GM04503 (cell line): ENCODE measurements around the gene MRPL24.

Source experiments
- DNase-seq: peaks from one replicate; pipeline ENCODE4 v3.0.0-alpha.2; 2012; ENCODE audit warnings: low read depth

Gene MRPL24

DNA sequence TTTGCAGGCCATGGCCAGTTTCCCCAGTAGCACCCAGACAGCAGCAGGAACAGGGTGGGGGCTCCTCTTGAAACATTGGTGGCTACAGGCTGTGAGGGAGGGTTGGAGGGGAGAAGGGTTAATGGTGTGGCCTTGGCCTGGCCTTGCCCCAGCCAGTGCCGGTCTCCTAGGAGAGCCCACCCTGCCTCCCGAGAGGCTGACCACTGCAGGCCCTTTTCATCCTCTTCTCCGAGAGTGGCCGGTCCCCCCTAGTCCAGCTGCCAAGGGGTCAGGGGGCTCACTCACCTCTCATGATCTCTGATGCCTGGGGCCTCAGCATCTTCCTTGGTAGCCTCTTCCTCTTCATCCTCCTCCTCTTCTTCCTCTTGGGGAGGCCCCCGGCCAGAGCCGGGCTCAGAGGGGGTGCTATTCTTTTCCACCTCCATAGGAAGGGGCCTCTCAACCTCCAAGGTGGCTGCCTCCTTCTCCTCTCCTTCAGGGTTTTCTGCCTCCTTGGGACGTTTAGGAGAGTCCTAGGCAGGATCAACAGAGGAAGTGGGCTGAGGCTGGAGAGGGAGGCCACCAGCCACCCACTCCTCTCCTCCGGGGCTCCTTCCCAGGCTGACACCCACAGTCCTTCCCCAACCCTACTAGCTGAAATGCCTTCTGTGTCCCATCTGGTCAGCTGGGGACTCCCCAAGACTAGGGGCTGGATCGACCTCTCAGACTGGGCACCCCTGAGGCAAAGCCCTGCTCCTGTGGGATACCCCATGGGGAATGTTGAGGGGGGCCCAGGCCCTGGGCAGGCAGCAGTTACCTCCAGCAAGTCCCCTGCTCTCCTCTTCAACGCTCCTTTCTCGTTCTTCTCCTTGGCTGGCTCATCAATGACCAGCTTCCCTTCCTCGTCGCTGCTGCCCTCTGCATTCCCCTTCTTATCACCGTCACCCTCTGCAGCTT, 2.7 kb upstream of the MRPL24 start:
- DNase-seq, result no peak

DNA sequence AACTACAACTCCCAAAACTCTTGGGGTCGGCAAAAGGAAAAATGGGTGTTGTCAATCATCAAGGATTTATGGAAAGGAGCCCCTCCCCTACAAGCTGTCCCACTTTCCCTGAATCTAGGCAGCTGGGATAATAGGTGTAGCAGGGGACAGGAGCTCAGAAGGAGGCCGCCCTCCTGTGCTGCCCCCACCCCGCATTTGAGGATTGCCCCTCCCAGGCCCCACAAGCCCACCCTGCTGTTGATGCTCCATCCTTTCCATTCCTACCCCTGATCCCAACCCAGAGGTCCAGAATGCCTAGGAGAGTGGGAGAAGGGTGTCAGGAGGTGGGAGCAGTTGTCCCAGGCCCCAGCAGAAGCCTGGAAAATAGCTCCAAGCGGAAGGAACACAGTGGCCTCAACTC, 1.9 kb upstream of the MRPL24 start:
- no peak for DNase-seq

DNA sequence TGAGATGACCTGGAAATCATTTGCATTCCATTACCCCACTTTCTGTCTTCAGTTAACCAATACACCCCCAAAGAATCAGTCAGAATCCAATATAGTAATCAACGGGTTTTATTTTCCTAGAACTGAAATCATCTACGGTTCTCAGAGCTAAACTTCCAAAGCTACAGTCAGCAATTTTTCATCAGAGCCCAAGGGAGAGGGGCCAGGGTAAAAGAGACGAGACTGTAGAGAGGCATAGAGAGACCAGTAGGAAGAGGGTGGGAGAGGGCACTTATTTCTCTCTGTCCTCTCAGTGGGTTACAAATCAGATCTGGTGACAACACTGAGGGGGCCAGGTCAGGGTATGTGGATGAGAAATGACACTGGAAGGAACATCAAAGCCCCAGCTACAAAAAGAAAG, 1.1 kb upstream of the MRPL24 start:
- DNase-seq, result no peak

DNA sequence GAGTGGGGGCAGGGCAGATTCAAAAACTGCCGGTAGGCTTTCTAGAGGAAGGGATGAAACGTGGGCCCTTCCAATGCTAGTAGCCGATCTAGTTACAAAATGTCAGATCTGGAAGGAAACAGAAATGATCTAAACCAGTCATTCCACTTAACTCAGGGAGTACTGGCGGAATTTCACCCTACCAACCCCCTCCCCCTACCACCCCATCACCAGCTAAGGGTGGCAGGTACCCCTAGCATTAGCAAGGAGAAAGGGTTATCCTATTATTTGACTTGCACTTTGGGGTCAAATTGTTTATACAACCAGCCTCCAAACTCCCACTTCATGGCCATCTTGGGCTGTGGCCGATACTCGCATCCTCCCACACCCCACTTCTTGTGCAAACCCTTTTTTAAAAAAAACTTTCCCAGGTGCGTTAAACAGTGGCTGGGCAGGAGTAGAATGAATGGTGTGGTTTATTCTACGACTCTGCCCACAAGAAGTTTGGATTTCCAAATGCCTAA, 644 bp upstream of the MRPL24 start:
- DNase-seq, result no peak

DNA sequence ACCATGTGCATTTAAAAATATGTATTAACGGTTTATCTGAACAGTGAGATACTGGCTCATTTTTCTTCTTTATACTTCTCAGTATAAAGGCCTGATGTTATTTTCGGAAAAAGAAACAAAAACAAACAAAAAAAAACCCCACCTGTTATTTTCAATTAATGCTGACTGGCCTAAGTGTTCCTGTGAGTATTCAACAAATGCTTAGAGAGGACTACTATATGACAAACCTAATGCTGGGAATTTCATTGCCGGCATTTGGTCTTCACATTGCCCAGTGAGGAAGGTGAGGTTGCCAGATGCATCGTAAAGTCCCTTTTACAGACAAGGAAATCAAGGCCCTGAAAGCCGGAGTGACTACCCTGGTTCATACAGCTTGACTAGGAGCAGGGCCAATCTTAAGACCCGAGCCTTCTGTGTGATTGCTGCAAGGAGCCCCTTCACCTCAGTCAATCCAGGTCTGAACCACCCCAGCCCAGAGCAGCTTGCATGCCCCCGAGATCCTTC, 599 bp downstream of the MRPL24 start:
- no peak for DNase-seq

GRCh38 chr1:156738916-156739315, 2.0 kb downstream of the MRPL24 start:
- DNase-seq, result no peak

GRCh38 chr1:156738407-156738806, 2.5 kb downstream of the MRPL24 start:
- no peak for DNase-seq

DNA sequence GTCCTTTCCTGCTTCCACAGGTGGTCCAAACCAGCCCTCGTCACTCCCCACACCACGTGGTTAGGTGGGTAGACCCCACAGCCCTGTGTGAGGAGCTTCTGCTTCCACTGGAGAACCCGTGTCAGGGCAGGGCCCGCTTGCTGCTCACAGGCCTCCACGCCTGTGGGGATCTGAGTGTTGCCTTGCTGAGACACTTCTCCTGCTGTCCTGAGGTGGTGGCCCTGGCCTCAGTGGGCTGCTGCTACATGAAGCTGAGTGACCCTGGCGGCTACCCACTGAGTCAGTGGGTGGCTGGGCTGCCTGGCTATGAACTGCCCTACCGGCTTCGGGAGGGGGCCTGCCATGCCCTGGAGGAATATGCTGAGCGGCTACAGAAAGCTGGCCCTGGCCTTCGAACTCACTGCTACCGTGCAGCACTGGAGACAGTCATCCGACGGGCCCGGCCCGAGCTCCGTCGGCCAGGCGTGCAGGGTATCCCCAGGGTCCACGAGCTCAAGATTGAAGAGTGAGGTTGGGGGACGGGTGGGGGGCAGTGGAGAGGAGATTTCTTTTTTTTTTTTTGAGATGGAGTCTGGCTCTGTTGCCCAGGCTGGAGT, 6.8 kb downstream of the MRPL24 start:
- DNase-seq, result no peak

GRCh38 chr1:156728599-156729462, 12.1 kb downstream of the MRPL24 start, which contains the start of gene ISG20L2:
ISG20L2 (minus strand) TSS chr1:156728766; CDS start chr1:156727652, 1,114 bp downstream.
- peak; percentile 85 for DNase-seq

DNA sequence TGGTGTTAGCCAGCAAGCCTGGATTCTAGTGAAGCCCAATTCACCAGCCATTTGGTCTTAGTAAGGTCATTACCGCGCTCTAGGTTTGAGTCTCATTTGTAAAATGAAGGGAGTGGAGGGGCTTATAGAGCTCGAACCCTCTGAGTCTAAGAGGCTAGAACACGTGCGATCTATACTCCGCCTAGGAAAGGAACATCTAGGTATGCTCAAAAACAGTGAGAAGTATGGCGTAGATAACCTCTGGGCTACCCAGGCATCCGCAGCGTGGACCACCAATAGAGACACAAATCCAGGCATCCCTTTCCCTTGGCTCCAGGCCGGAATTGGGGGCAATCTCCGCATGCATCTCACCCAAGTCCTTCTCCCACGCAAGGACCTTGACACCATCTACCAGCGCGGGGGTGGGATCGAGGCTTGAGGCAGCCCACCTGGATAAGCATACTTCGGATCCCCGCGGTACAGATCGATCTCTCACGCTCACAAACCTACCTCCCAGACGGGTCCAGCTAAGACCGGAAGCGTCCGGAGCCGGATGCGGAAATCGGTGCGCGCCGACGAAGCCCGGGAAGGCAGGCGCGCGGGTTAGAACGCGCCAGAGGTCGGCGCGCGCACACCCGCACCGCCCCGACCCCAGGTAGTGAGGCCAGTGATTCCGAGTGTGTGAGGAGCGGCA, 12.8 kb downstream of the MRPL24 start, which contains the start of gene METTL25B:
METTL25B (plus strand) TSS at position 544 of the 673 bp plus-strand sequence. CDS start 636 bp downstream, outside the sequence.
- no peak for DNase-seq

DNA sequence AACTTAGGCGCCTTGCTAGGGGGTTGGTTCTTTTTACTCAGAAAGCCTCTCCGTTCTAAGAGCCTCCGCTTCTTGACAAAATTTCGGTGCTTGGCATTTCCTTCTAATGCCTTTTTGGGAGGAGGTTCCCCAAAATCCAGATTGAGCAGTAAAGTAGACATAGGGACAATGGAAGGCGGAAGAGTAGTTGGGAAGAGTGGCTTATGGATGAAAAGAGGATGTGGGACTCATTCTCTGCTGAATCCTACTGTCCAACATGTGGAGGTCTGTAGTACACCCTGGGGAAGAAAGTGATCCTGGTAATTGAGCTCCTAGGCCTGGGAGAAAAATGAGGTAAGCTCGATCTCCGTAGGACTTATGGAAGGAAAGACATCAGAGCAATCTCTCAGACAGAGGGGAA, 13.4 kb downstream of the MRPL24 start:
- no peak for DNase-seq

DNA sequence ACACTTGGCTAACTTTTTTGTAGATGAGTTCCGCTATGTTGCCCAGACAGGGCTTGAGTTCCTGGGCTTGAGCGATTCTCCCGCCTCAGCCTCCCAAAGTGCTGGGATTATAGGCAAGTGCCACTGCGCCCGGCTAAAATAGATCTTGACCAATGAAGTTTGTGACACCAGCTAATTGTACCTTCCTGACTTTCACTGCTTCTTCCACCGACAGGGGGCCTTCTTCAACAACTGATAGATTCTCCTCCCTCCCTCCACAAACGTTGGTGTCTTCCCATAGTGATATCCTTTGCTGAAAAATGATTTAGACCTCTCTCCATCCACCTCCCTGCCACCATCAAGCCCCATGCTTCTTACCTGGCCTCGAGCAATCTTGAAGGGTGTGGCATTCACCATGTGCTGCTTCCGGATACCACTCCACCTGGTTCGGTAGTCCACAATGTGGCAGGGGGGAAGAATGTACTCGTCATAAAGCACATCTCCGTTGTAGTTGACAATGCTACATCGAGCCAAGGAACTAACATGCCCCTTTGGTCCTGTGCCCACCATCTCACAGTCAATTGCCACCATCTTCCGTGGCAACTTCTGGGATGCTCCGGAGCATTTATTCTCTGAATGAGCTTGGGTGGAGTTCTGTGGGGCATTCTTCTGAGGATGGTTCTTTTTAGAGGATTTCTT, 14.2 kb downstream of the MRPL24 start:
- DNase-seq, result no peak

GRCh38 chr1:156725683-156726280, 15.1 kb downstream of the MRPL24 start:
- no peak for DNase-seq

DNA sequence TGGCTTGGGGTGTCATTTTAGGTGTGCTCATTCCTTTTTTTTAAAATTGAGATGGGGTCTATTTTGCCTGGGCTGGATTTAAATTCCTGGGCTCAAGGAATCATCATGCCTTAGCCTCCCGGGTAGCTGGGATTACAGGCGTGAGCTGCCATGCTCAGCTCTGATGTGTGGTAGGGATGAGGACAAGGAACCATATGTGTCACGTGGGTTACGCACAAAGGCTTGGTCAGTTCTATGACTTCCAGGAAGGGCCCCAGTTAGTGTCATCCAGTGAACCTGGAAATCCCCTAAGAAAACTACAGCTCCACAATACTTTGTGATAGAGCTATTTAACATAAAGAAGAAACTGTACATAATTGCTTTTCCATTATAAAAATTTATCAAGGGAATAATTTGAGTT, 19.4 kb downstream of the MRPL24 start:
- no peak for DNase-seq

DNA sequence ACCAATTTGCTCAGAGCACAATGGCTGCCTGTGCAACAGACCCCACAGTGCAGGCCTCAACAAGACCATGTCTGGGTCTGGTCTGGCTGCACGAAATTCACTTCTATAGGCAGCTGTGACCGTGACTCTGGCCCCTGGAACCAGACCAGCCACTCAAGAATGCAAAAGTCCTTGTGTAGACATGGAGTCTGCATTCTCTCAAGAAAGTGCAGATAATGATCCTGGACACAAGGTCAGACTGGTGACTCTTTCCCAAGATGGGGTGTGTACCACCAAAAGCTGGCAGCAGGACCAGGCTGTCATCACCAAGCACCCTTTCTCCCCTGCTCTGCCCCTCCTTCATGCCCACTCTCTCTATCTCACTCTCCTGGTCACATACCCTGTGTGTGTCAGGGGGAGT, 19.8 kb downstream of the MRPL24 start:
- DNase-seq, result no peak

DNA sequence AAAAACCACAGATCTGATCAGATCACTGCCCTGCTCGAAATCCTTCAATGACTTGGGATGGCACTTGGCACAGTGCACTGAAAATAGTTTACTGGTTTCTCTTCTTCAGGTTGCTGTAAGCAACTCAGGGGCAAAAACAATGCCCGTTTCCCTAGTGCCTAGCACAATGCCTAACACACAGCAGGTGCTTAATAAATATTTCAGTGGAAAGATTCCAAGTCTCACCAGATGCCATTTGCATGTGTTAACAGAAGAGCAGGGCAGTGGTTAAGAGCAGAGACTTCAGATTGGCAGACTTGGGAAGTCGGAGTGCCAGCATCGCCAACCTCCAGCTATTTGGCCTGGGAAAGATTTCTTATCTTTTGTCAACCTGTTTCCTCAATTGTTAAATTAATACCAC, 23.5 kb downstream of the MRPL24 start:
- no peak for DNase-seq

DNA sequence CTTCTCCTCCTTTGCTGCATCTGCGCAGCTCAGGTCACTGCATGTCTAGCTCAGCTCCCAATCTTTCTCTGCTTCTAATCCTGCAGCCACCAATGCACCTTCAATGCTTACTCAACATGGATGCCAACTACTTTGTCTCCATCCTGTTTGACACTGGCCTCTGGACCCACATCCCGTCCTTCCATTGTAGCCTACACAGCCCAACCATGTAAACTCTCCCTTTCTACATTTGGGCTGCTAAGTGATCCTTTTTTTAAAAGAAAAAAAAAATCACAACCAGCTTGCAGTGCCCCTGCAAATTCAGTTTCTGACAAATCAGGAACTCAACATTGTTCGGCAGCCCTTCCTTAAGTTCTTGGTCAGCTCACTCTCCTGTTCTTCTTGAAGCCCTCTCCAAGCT, 26.1 kb downstream of the MRPL24 start:
- no peak for DNase-seq

DNA sequence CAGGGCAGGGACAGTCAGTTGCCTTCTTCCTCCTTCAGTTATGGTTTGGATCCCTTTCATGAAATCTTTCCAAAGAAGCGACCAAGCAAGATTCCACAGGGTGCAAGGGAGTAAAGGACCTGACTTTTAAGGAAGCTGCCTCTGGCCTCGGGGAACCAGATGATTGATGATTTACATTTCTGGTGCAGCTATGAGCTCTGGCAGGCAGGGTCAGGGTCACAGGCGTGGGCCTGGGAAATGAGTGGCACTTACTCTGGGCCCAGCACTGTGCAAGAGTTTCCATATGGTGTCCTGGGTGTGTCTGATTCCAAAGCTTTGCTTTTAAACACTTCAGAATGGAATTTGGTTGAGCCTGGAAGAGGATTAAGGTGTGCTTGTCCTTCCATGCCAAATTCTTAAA, 28.3 kb downstream of the MRPL24 start:
- no peak for DNase-seq

- no peak for DNase-seq
Measured at GRCh38 chr1:156711011-156711817, 29.7 kb downstream of the MRPL24 start.
